HG03521 (cell line): ENCODE results near the gene KRT36.

Experiments used
- ATAC-seq: cut with Tn5 transposase; IDR thresholded peaks from one replicate; pipeline ENCODE4 v1.9.1; 2021; ENCODE audit warnings: mild to moderate bottlenecking, moderate library complexity; ENCODE audit not compliant: unreplicated experiment

The KRT36 gene

GRCh38 chr17:41480136-41480535, 9.6 kb downstream of the KRT36 start:
- ATAC-seq: no peak

- ATAC-seq: no peak
Measured at GRCh38 chr17:41478237-41478636, 11.5 kb downstream of the KRT36 start.

- ATAC-seq: no peak
Measured at GRCh38 chr17:41476866-41477815, 12.6 kb downstream of the KRT36 start.

GRCh38 chr17:41475421-41475820, 14.3 kb downstream of the KRT36 start:
- ATAC-seq: no peak

GRCh38 chr17:41474863-41475262, 14.8 kb downstream of the KRT36 start:
- no peak for ATAC-seq

GRCh38 chr17:41468346-41468745, 21.4 kb downstream of the KRT36 start:
- ATAC-seq: no peak

- ATAC-seq: no peak
Measured at GRCh38 chr17:41467561-41467960, 22.1 kb downstream of the KRT36 start.

GRCh38 chr17:41466988-41467387, 22.7 kb downstream of the KRT36 start, which contains the start of gene KRT32:
Gene KRT32 (minus strand): TSS chr17:41467386. CDS start chr17:41467325, 61 bp downstream.
- no peak for ATAC-seq

- ATAC-seq: no peak
Measured at GRCh38 chr17:41464682-41465081, 25.0 kb downstream of the KRT36 start.

GRCh38 chr17:41464173-41464572, 25.5 kb downstream of the KRT36 start:
- ATAC-seq: no peak

- no peak for ATAC-seq
Measured at GRCh38 chr17:41463746-41464145, 26.0 kb downstream of the KRT36 start.

- ATAC-seq: no peak
Measured at GRCh38 chr17:41462705-41463104, 27.0 kb downstream of the KRT36 start.

- no peak for ATAC-seq
Measured at GRCh38 chr17:41457676-41458075, 32.0 kb downstream of the KRT36 start.

- ATAC-seq: no peak
Measured at GRCh38 chr17:41456204-41456603, 33.5 kb downstream of the KRT36 start.

- no peak for ATAC-seq
Measured at GRCh38 chr17:41455236-41455635, 34.5 kb downstream of the KRT36 start.

- ATAC-seq: no peak
Measured at GRCh38 chr17:41453066-41453465, 36.6 kb downstream of the KRT36 start.

- no peak for ATAC-seq
Measured at GRCh38 chr17:41452281-41452680, 37.4 kb downstream of the KRT36 start.

GRCh38 chr17:41451154-41451728, 38.5 kb downstream of the KRT36 start:
- ATAC-seq: no peak

- no peak for ATAC-seq
Measured at GRCh38 chr17:41449008-41449407, 40.7 kb downstream of the KRT36 start.

GRCh38 chr17:41448506-41448905, 41.2 kb downstream of the KRT36 start:
- no peak for ATAC-seq

- no peak for ATAC-seq
Measured at GRCh38 chr17:41446806-41447205, 42.9 kb downstream of the KRT36 start.

GRCh38 chr17:41444640-41445039, 45.1 kb downstream of the KRT36 start:
- no peak for ATAC-seq
